B cell (primary cell): ENCODE data around the gene ATP11A.

Experiments used
- CTCF ChIP-seq: fragments of 200-600 bp; IDR thresholded peaks from one replicate; pipeline ENCODE4 v1.8.0; 2022; ENCODE audit warnings: antibody characterized with exemption, mild to moderate bottlenecking
- EZH2 ChIP-seq: IDR thresholded peaks from 2 replicates; pipeline ENCODE4 v1.6.1; 2012; ENCODE audit warnings: borderline replicate concordance, low read depth, mild to moderate bottlenecking, moderate library complexity, low read length; ENCODE audit not compliant: insufficient read depth, poor library complexity, severe bottlenecking

GRCh38 chr13:112679381-112679780 is 10.5 kb upstream of the ATP11A start:
- TF ChIP-seq CTCF (no peak), EZH2 (no peak)
